HG03565 (cell line): ENCODE results near the gene RTN4IP1.
"Not testable (repeated sequence)": the region's sequence is repeated elsewhere in the genome, so short reads cannot be mapped to it uniquely, and the experiment has no call there.

ENCODE experiments used
- ATAC-seq: cut with Tn5 transposase; IDR thresholded peaks from one replicate; pipeline ENCODE4 v1.9.1; 2021; ENCODE audit warnings: mild to moderate bottlenecking, moderate library complexity; ENCODE audit not compliant: unreplicated experiment

Gene RTN4IP1

GRCh38 chr6:106628658-106629102 is 618 bp downstream of the RTN4IP1 start:
- ATAC-seq, result peak; percentile 6

DNA sequence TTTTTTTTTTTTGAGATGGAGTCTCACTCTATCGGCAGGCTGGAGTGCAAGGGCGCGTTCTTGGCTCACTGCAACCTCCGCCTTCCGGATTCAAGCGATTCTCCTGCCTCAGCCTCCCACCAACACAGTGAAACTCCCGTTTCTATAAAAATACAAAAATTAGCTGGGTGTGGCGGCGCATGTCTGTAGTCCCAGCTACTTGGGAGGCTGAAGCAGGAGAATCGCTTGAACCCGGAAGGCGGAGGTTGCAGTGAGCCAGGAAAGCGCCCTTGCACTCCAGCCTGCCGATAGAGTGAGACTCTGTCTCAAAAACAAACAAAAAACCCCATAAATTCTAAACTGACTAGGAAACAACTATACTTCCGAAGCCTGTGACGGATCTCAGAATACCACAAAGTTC is 1.5 kb downstream of the RTN4IP1 start:
- ATAC-seq, result not testable (repeated sequence)

DNA sequence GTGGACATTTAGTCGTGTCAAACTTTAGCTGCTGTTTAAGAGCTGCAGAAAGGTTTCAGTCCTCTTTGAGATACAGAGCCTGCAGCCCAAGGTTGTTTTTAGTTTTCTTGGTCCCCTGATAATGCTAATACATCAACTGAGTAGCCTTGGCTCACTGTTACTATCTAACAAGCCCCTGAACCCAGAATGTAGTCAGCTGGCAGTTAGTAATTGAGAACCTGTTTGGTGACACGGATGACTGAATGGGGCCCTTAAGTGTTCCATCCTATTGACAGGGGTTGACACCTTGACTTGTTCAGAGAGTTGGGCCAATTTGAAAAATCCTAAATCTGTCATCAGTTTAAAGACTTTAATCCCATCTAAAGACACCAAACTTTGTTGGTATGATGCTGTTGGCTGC is 2.8 kb downstream of the RTN4IP1 start:
- no peak for ATAC-seq

DNA sequence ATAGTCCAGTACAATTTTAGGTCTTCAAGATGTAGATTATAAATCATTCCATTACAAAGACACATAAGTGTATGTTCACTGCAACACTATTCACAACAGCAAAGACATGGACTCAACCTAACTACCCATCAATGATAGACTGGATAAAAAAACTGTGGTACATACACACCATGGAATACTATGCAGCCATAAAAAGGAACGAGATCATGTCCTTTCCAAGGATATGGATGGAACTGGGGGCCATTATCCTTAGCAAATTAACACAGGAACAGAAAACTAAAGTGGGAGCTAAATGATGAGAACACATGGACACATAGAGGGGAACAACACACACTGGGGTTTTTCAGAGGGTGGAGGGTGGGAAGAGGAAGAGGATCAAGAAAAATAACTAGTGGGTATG is 6.3 kb downstream of the RTN4IP1 start:
- ATAC-seq, result no peak

DNA sequence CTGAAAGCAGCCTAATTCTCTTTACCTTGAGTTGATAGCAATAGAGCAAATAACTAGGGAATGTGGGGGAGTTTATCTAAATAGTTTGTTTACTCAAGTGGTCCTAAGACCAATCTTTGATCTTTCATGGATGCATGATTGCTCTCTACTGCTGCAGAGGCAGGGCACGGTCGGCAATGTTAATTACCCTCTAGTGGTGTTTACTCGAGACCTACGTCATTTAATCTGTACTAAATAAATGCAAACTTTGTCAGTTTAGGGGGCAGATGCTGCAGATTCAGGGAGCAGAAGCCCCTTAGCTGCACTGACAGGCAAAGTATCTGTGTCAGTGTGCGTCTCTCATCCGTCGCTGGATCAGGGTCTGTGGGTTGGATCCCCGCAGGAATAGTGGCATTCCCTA is 6.9 kb downstream of the RTN4IP1 start:
- no peak for ATAC-seq

DNA sequence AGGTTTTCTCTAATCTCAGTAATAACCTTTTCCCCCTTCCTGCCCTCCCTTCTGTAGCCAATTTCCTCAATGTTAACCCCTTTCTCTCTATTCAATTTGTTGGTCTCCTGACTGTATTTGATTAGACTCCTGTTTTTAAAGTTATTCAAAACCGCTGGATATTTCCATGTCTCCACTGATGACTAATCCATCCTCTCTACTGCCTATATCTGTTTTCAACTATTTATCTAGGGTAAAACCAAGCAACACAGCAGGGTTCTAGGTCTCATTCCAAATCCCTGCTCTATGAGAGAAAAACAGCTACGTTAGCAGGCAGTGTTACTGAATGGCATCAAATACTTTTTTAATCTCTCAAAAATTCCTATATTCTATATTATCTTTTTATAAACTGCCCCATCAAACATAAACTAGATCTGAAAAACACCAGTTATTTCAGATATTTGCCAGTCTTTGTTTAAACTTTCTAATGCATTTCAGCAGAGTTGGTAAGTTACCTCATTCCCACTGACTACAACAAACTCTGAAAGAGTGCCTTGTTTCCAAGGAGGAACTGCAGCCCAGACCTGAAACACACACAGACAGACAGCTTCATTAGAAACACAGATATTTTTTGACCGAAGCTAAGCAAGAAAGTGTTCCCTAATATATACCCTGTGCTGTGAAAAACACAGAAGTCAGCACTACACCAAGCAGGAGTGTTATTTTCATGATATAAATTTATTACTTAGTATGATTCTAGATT is 8.2 kb downstream of the RTN4IP1 start:
- no peak for ATAC-seq

GRCh38 chr6:106619223-106619622 is 10.1 kb downstream of the RTN4IP1 start:
- ATAC-seq, result no peak

DNA sequence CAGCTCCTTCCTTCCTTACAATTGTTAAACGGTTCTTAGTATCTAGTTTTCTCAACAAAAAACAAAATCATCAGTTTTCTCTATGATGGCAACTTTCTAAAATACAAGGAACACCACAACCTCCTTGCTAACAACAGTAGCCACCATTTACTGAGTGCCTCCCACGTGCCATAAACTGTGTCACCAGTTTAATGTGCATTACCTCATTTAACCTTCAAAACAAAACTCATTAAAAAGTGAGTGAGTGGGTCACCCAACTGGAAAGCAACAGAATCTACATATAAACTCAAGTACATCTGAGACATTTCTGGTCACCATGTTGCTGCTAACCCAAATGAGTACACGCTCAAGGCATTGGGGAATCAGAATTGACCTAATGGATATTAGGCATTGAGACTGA is 11.0 kb downstream of the RTN4IP1 start:
- ATAC-seq, result no peak

GRCh38 chr6:106617857-106618256 is 11.4 kb downstream of the RTN4IP1 start:
- no peak for ATAC-seq

- no peak for ATAC-seq
Measured at GRCh38 chr6:106617302-106617701, 12.0 kb downstream of the RTN4IP1 start.

GRCh38 chr6:106614592-106615257 is 14.6 kb downstream of the RTN4IP1 start:
- no peak for ATAC-seq

GRCh38 chr6:106614166-106614565 is 15.1 kb downstream of the RTN4IP1 start:
- no peak for ATAC-seq

DNA sequence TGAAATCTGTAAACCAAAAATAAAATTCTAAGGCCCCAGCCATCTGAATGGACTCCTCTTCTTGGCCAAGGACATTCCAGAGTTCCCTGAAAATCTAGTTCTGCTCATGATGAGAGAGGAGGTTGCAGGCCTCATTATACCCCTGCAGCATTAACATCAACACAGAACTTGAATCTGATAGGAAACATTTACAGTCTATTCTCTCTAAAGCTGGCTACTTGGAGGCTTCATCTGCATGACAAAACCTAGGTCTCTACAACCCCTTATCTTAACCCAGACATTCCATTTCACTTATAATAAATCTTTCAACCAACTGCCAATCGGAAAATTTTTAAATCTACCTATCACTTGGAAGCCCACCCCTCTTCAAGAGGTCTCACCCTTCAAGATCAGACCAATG is 15.7 kb downstream of the RTN4IP1 start:
- ATAC-seq, result no peak

DNA sequence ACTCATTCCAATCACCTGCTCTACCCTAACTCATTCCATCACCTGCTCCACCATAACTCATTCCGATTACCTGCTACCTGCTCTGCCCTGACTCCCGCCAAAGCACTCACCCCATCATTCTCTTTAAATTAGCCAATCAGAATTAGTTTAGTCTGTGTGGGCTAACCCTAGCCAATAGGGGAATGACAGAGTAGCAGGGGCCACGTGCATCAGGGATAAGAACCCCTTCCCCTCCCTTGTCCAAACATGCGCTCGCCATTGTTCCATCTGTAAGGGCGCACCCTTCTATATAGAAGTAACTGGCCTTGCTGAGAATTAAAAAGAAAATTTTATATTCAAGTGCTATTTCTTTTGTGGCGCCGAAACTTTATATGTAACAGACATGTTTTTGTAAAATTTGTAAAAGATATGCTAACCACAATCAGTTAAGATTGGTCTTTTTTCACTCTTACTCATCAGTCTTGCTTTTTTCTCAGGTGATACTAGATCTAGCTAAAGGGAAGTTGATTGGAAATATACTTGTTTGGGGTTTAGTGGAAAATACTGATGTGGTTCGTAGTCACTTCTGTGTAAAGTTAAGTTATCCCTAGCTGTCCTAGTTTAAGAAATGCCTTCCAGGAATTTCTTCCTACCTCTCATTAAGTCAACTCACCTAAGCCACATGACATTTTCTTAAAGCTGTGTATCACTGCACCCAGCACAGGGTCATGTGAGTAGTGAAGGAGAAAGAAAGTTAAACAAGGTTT is 16.5 kb downstream of the RTN4IP1 start:
- ATAC-seq, result no peak

GRCh38 chr6:106611030-106611429 is 18.3 kb downstream of the RTN4IP1 start:
- ATAC-seq, result no peak

GRCh38 chr6:106609699-106610098 is 19.6 kb downstream of the RTN4IP1 start:
- ATAC-seq, result no peak

- peak; percentile 82 for ATAC-seq
Measured at GRCh38 chr6:106608080-106608668, 21.1 kb downstream of the RTN4IP1 start.

- ATAC-seq, result no peak
Measured at GRCh38 chr6:106600329-106600728, 29.0 kb downstream of the RTN4IP1 start.

DNA sequence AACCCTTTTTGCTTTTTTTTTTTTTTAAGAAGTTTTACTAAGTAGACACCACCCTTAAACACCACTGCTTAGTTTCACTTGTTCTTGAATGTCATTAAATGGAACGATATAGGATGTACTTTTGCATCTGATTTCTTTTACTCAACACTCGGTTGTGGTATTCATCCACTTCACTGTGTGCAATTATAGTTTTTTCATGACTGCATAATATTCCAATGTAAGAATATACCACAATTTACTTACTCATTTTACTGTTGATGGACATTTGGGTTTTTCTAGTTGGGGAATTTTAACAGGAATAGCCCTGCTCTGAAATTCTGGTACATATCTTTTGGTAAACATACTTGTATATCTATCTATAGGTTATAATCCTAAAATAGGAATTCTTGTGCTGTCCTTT is 29.9 kb downstream of the RTN4IP1 start:
- ATAC-seq, result no peak

GRCh38 chr6:106591111-106591825 is 38.0 kb downstream of the RTN4IP1 start:
- no peak for ATAC-seq

DNA sequence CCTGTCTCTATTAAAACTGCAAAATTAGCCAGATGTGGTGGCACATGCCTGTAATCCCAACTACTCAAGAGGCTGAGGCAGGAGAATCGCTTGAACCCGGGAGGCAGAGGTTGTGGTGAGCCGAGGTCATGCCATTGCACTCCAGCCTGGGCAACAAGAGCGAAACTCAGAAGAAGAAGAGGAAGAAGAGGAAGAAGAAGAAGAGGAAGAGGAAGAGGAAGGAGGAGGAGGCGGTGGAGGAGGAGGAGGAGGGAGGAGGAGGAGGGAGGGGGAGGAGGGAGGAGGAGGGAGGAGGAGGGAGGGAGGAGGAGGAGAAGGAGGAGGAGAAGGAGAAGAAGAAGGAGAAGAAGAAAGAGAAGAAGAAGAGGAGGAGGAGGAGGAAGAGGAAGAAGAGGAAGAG is 40.4 kb downstream of the RTN4IP1 start:
- ATAC-seq, result not testable (repeated sequence)
